Psoas muscle (tissue), 8 donors: ENCODE measurements around the gene CD1D. TPM values are rescaled to one million over a fixed set of nuclear protein-coding genes. Genes with fewer than 3 reads are reported as not detected.
A peak's percentile ranks its signal among the peaks of the same experiment; 100 is the strongest.

Experiments
- ATAC-seq, 4 donors: fragments of 200-7000 bp; cut with Tn5 transposase; one replicate each; pipeline ENCODE4 v1.9.1; 2020; ENCODE audit warnings: moderate library complexity in 3 of 4, mild to moderate bottlenecking in 2 of 4
- DNase-seq, 2 donors: peaks; one replicate each; pipeline ENCODE4 v3.0.0-alpha.2; 2020
- H3K27ac ChIP-seq: fragments of 200-600 bp; one replicate; pipeline ENCODE4 v1.8.0; 2022
- H3K27me3 ChIP-seq, 3 donors: fragments of 200-600 bp in 1 of 3; one replicate each; pipeline versions ENCODE4 v1.6.1 to v1.8.0; 2013 to 2022; ENCODE audit warnings: low read length in 2 of 3, mild to moderate bottlenecking in 2 of 3, moderate library complexity in 1 of 3; ENCODE audit not compliant: insufficient read depth in 3 of 3
- H3K36me3 ChIP-seq, 2 donors: fragments of 200-600 bp in 1 of 2; one replicate each; pipeline versions ENCODE4 v1.6.1 to v1.8.0; 2013 to 2022; ENCODE audit warnings: low read depth in 1 of 2, mild to moderate bottlenecking in 1 of 2, moderate library complexity in 1 of 2; ENCODE audit not compliant: insufficient read depth in 1 of 2
- H3K4me1 ChIP-seq: fragments of 200-600 bp; one replicate; pipeline ENCODE4 v1.8.0; 2022
- H3K4me3 ChIP-seq: fragments of 200-600 bp; one replicate; pipeline ENCODE4 v1.8.0; 2022; ENCODE audit warnings: mild to moderate bottlenecking
- H3K9me3 ChIP-seq: fragments of 200-600 bp; one replicate; pipeline ENCODE4 v1.8.0; 2022
- WGBS, 3 donors: extraction: QIAGEN DNeasy Blood & Tissue Kit; methylation state at CpG; one replicate each; pipeline versions ENCODE4 v1.1.6 to v1.1.7; 2013; 5-methylcytosine and 5-hydroxymethylcytosine counted together
- intact Hi-C, 2 donors: fragments of 100-400 bp; cut with DNase I; formaldehyde crosslinking; loops; one replicate each; pipeline versions ENCODE4 v1.11.0 to v1.14.2; 2022
- polyA plus RNA-seq, 3 donors: library from polyadenylated mRNA; stranded (reverse); fragments of 200-250 nt; gene quantifications; one replicate each; pipeline ENCODE4 v1.2.3, GENCODE V29; 2013
- total RNA-seq, 4 donors: library from RNA; stranded (reverse); fragmentation: NEBNext Ultra II Directional in 2 of 4; extraction: Animal tissue kit (Norgen Biotek cat#: 25700) in 2 of 4; gene quantifications; one replicate each; pipeline versions ENCODE4 v1.2.1 to v1.2.4, GENCODE V29; 2021 to 2023
- TF ChIP-seq, protein P1 (sequence below): fragments of 200-600 bp; IDR thresholded peaks from one replicate; pipeline ENCODE4 v1.8.0; 2022; ENCODE audit warnings: antibody characterized with exemption
- donor health status: healthy with polysubstance abuse.
- donor health status: DM: no; HTN: no; CAD: no; lungs with moderate emphysema.
- donor health status: Bipolar disorder and iron deficiency.
- donor health status: healthy.
- donor health status: DM: yes; HTN: yes; CAD: no.
- donor health status: DM: no; HTN: no; CAD: no.
- donor health status: DM: no; HTN: no; CAD: no.
- donor health status: DM: yes; HTN: yes; CAD: no.

The CD1D gene
- total and polyA plus RNA-seq, 7 donors, result 0.59 to 7.8 (median 1.2) TPM

- DNase-seq (peak; percentile 94 to 96), ATAC-seq (peak; percentile 97 to 99 (median 97))
- WGBS, 3 donors, result 5 to 9% (median 7%) methylated on average over 29 to 34 of the region's 34 CpGs
- Histone ChIP-seq H3K4me3 (peak overlapping the region; percentile 53), H3K27ac (peak overlapping the region; percentile 56), H3K9me3 (no peaks in the 10 kb centered on the region), H3K36me3 (no peaks in the 10 kb centered on the region), H3K4me1 (peaks cover 14% of the 10 kb centered on the region), H3K27me3 (peaks cover 0 to 14% (median 0%) of the 10 kb centered on the region in 3 donors)
- intact Hi-C loops, result no loop called here
- TF ChIP-seq, protein P1, sequence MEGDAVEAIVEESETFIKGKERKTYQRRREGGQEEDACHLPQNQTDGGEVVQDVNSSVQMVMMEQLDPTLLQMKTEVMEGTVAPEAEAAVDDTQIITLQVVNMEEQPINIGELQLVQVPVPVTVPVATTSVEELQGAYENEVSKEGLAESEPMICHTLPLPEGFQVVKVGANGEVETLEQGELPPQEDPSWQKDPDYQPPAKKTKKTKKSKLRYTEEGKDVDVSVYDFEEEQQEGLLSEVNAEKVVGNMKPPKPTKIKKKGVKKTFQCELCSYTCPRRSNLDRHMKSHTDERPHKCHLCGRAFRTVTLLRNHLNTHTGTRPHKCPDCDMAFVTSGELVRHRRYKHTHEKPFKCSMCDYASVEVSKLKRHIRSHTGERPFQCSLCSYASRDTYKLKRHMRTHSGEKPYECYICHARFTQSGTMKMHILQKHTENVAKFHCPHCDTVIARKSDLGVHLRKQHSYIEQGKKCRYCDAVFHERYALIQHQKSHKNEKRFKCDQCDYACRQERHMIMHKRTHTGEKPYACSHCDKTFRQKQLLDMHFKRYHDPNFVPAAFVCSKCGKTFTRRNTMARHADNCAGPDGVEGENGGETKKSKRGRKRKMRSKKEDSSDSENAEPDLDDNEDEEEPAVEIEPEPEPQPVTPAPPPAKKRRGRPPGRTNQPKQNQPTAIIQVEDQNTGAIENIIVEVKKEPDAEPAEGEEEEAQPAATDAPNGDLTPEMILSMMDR, result no peak
Measured at GRCh38 chr1:158177700-158178450, 2.8 kb upstream of the CD1D start.

GRCh38 chr1:158179301-158180041 lies 1.2 kb upstream of the CD1D start:
- Histone ChIP-seq H3K4me1 (peaks cover 14% of the 10 kb centered on the region), H3K9me3 (no peaks in the 10 kb centered on the region), H3K27ac (no peak overlapping the region), H3K4me3 (no peak overlapping the region), H3K36me3 (peaks cover 0 to 3% of the 10 kb centered on the region in 2 donors), H3K27me3 (peaks cover 0 to 18% (median 0%) of the 10 kb centered on the region in 3 donors)
- TF ChIP-seq, protein P1, result no peak
- intact Hi-C loops, result no loop called here
- WGBS, 3 donors, result 73 to 75% (median 75%) methylated on average over 4 of the region's 4 CpGs
- DNase-seq (no peak), ATAC-seq (no peak)

GRCh38 chr1:158181577-158181922 lies 855 bp downstream of the CD1D start:
- H3K9me3 ChIP-seq, result no peaks in the 10 kb centered on the region
- TF ChIP-seq, protein P1, result no peak
- peaks cover 14% of the 10 kb centered on the region for H3K4me1 ChIP-seq
- H3K4me3 ChIP-seq, result peak overlapping the region; percentile 73
- DNase-seq (no peak), ATAC-seq (no peak)
- intact Hi-C loops, result no loop called here
- peaks cover 0 to 6% of the 10 kb centered on the region in 2 donors for H3K36me3 ChIP-seq
- peaks cover 0 to 18% (median 0%) of the 10 kb centered on the region in 3 donors for H3K27me3 ChIP-seq
- no peak overlapping the region for H3K27ac ChIP-seq
- WGBS, 3 donors, result 14 to 17% (median 17%) methylated on average over 13 of the region's 13 CpGs

DNA sequence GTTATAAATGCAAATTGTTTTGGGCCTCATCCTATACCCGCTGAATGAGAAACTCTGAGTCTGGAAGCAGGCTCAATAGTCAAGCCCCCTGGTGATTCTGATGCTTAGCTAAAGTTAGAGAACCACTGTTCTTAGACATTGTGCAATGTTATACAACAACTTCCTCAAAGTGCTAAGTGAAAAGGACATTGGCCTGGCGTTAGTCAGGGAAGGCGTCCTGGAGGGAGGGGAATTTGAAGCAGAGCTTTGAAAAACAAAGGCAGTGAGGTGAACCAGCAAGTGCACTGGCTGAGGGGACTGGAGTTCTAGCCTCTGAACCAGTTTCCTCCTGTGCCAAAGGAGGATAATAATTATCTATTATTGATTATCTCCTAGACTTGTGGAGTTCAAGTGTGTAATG lies 5.1 kb downstream of the CD1D start:
- H3K27ac ChIP-seq, result no peak overlapping the region
- intact Hi-C loops, result no loop called here

More for the DNA sequence above, 5.1 kb downstream of the CD1D start:
- peaks cover 0 to 32% (median 0%) of the 10 kb centered on the region in 3 donors for H3K27me3 ChIP-seq
- 73 to 77% (median 74%) methylated on average over 3 of the region's 3 CpGs for WGBS, 3 donors
- H3K9me3 ChIP-seq, result no peaks in the 10 kb centered on the region
- H3K36me3 ChIP-seq, result peaks cover 0 to 6% of the 10 kb centered on the region in 2 donors
- H3K4me3 ChIP-seq, result no peak overlapping the region
- DNase-seq, result no peak
- ATAC-seq, result no peak
- TF ChIP-seq, protein P1, result no peak
- H3K4me1 ChIP-seq, result peaks cover 3% of the 10 kb centered on the region
